IMR-90 (cell line): ENCODE measurements around the gene NOX3.

ENCODE experiments used
- CEBPB ChIP-seq: IDR thresholded peaks from 2 replicates; pipeline ENCODE4 v1.6.1; 2012; ENCODE audit warnings: low read depth, low read length, improper control_type of control experiment
- SMC3 ChIP-seq: fragments of 150-350 bp; IDR thresholded peaks from 2 replicates; pipeline ENCODE4 v1.6.1; 2016; ENCODE audit warnings: low read depth, mild to moderate bottlenecking, antibody characterized with exemption, low read length, moderate library complexity
- TF ChIP-seq, protein P1 (sequence below): conservative IDR thresholded peaks from 2 replicates; pipeline ENCODE4 v1.5.1; 2012; ENCODE audit warnings: mild to moderate bottlenecking, low read depth, low read length, improper control_type of control experiment

DNA sequence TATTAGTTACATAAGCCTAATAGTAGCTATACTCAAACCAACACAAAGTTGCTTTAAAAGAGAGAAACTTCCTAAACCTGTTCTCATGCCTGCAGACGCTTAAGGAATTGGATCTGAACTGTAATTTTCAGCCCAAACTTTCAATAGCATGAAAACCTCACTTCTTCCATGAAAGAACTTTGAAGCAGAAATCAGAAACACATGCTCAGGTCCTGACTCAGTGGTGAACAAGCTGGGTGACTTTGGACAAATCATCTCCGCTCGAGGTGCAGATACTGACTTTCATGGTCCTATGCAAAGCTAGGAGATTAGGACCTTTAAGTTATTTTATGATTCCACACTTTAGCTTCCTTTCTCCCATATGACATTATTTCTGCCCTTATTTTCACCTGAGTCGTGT lies 36.5 kb downstream of the NOX3 start:
- TF ChIP-seq, protein P1, sequence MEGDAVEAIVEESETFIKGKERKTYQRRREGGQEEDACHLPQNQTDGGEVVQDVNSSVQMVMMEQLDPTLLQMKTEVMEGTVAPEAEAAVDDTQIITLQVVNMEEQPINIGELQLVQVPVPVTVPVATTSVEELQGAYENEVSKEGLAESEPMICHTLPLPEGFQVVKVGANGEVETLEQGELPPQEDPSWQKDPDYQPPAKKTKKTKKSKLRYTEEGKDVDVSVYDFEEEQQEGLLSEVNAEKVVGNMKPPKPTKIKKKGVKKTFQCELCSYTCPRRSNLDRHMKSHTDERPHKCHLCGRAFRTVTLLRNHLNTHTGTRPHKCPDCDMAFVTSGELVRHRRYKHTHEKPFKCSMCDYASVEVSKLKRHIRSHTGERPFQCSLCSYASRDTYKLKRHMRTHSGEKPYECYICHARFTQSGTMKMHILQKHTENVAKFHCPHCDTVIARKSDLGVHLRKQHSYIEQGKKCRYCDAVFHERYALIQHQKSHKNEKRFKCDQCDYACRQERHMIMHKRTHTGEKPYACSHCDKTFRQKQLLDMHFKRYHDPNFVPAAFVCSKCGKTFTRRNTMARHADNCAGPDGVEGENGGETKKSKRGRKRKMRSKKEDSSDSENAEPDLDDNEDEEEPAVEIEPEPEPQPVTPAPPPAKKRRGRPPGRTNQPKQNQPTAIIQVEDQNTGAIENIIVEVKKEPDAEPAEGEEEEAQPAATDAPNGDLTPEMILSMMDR: no peak
- no peak for TF ChIP-seq SMC3
- no peak for TF ChIP-seq CEBPB
